ENCODE data around the gene DKK2.

The DKK2 gene

GRCh38 chr4:106898621-106899230, 137.4 kb downstream of the DKK2 start:
- H3K9me3 ChIP-seq (ENCODE audit: low read length): no peaks in the 10 kb centered on the region
- no peak overlapping the region for H3K9ac ChIP-seq (ENCODE audit: low read length)
- H3K27ac ChIP-seq (ENCODE audit: low read depth, low read length): no peak overlapping the region
- H3K4me3 ChIP-seq (ENCODE audit: low read depth in 1 of 2, low read length in 2 of 2): no peak overlapping the region
- H3K4me1 ChIP-seq (ENCODE audit: insufficient read depth, low read length): peaks cover 5% of the 10 kb centered on the region
- H3K27me3 ChIP-seq (ENCODE audit: control insufficient read depth in 1 of 2, insufficient read depth in 2 of 2, low read length in 2 of 2): no peaks in the 10 kb centered on the region
- no peaks in the 10 kb centered on the region for H3K36me3 ChIP-seq (ENCODE audit: insufficient read depth, low read length)

GRCh38 chr4:106893903-106894302, 142.2 kb downstream of the DKK2 start:
- Histone ChIP-seq H3K36me3 (ENCODE audit: insufficient read depth, low read length) (no peaks in the 10 kb centered on the region), H3K4me3 (ENCODE audit: low read depth in 1 of 2, low read length in 2 of 2) (no peak overlapping the region), H3K9ac (ENCODE audit: low read length) (no peak overlapping the region), H3K9me3 (ENCODE audit: low read length) (no peaks in the 10 kb centered on the region), H3K27me3 (ENCODE audit: control insufficient read depth in 1 of 2, insufficient read depth in 2 of 2, low read length in 2 of 2) (no peaks in the 10 kb centered on the region), H3K4me1 (ENCODE audit: insufficient read depth, low read length) (peaks cover 5% of the 10 kb centered on the region), H3K27ac (ENCODE audit: low read depth, low read length) (no peak overlapping the region)

GRCh38 chr4:106893395-106893881, 142.7 kb downstream of the DKK2 start:
- no peaks in the 10 kb centered on the region for H3K27me3 ChIP-seq (ENCODE audit: control insufficient read depth in 1 of 2, insufficient read depth in 2 of 2, low read length in 2 of 2)
- H3K36me3 ChIP-seq (ENCODE audit: insufficient read depth, low read length): no peaks in the 10 kb centered on the region
- peaks cover 5% of the 10 kb centered on the region for H3K4me1 ChIP-seq (ENCODE audit: insufficient read depth, low read length)
- H3K27ac ChIP-seq (ENCODE audit: low read depth, low read length): no peak overlapping the region
- no peak overlapping the region for H3K9ac ChIP-seq (ENCODE audit: low read length)
- no peaks in the 10 kb centered on the region for H3K9me3 ChIP-seq (ENCODE audit: low read length)
- no peak overlapping the region for H3K4me3 ChIP-seq (ENCODE audit: low read depth in 1 of 2, low read length in 2 of 2)

GRCh38 chr4:106892786-106893185, 143.3 kb downstream of the DKK2 start:
- Histone ChIP-seq H3K9ac (ENCODE audit: low read length) (no peak overlapping the region), H3K27ac (ENCODE audit: low read depth, low read length) (no peak overlapping the region), H3K4me3 (ENCODE audit: low read depth in 1 of 2, low read length in 2 of 2) (no peak overlapping the region), H3K36me3 (ENCODE audit: insufficient read depth, low read length) (no peaks in the 10 kb centered on the region), H3K9me3 (ENCODE audit: low read length) (no peaks in the 10 kb centered on the region), H3K4me1 (ENCODE audit: insufficient read depth, low read length) (peaks cover 5% of the 10 kb centered on the region), H3K27me3 (ENCODE audit: control insufficient read depth in 1 of 2, insufficient read depth in 2 of 2, low read length in 2 of 2) (no peaks in the 10 kb centered on the region)

- Histone ChIP-seq H3K9me3 (ENCODE audit: low read length) (no peaks in the 10 kb centered on the region), H3K27me3 (ENCODE audit: control insufficient read depth in 1 of 2, insufficient read depth in 2 of 2, low read length in 2 of 2) (no peaks in the 10 kb centered on the region), H3K27ac (ENCODE audit: low read depth, low read length) (no peak overlapping the region), H3K4me1 (ENCODE audit: insufficient read depth, low read length) (no peaks in the 10 kb centered on the region), H3K4me3 (ENCODE audit: low read depth in 1 of 2, low read length in 2 of 2) (no peak overlapping the region), H3K36me3 (ENCODE audit: insufficient read depth, low read length) (no peaks in the 10 kb centered on the region), H3K9ac (ENCODE audit: low read length) (no peak overlapping the region)
These were observed 160.8 kb downstream of the DKK2 start for GRCh38 chr4:106875340-106875739.
